Muscle layer of duodenum (tissue), 2 donors: ENCODE results near the gene NSD1.
A peak's percentile ranks its signal among the peaks of the same experiment; 100 is the strongest.

Source experiments
- H3K27ac ChIP-seq: one replicate; pipeline ENCODE4 v1.7.0; 2013; ENCODE audit warnings: mild to moderate bottlenecking, low read length
- H3K27me3 ChIP-seq: one replicate; pipeline ENCODE4 v1.7.0; 2013; ENCODE audit warnings: low read depth, mild to moderate bottlenecking, control low read depth, low read length
- H3K36me3 ChIP-seq, 2 donors: one replicate each; pipeline ENCODE4 v1.7.0; 2013; ENCODE audit warnings: low read length in 2 of 2, control low read depth in 1 of 2, mild to moderate bottlenecking in 1 of 2; ENCODE audit not compliant: insufficient read depth in 2 of 2, control insufficient read depth in 1 of 2
- H3K4me1 ChIP-seq, 2 donors: one replicate each; pipeline ENCODE4 v1.7.0; 2013; ENCODE audit warnings: low read length in 2 of 2, mild to moderate bottlenecking in 2 of 2, control low read depth in 1 of 2, moderate library complexity in 1 of 2; ENCODE audit not compliant: insufficient read depth in 2 of 2, control insufficient read depth in 1 of 2
- H3K4me3 ChIP-seq, 2 donors: one replicate each; pipeline ENCODE4 v1.7.0; 2013; ENCODE audit warnings: low read length in 2 of 2, low read depth in 1 of 2, mild to moderate bottlenecking in 1 of 2
- H3K9me3 ChIP-seq, 2 donors: one replicate each; pipeline ENCODE4 v1.7.0; 2013; ENCODE audit warnings: low read length in 2 of 2, control low read depth in 1 of 2, mild to moderate bottlenecking in 1 of 2; ENCODE audit not compliant: control insufficient read depth in 1 of 2
- donor health status: healthy.

Gene NSD1

DNA sequence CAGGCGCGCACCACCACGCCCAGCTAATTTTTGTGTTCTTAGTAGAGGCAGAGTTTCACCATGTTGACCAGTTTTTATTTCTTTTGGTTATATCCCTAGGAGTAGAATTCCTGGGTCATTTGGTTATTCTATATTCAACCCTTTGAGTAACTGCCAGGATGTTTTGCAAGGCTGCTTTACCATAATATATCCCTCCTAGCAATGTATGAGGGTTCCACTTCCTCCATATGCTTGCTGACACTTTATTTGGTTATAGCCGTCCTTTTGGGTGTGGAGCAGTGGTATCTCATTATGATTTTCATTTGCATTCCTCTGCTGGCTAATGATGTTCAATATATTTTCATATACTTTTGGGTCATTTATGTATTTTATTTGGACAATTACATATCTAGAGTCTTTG is 88.7 kb downstream of the NSD1 start:
- Histone ChIP-seq H3K4me3 (no peak overlapping the region), H3K36me3 (peaks cover 0 to 9% of the 10 kb centered on the region in 2 donors), H3K4me1 (no peaks in the 10 kb centered on the region), H3K9me3 (no peaks in the 10 kb centered on the region), H3K27ac (no peak overlapping the region), H3K27me3 (no peaks in the 10 kb centered on the region)

DNA sequence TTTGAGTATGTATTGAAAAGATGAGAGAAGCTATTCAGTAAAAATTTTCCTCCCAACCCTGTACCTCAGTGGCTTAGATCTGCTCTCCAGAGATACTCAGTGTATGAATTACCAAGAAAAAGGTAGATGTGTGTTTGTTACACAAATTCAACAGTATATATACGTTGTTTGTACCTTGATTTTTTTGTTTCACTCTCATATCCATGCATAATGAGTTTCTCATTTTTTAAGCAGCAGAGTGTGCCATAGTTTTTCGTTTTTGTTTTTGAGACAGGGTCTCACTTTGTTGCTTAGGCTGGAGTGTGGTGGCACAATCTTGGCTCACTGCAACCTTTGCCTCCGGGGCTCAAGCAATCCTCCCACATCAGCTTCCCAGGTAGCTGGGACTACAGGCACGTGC is 92.2 kb downstream of the NSD1 start:
- no peaks in the 10 kb centered on the region for H3K4me1 ChIP-seq
- H3K36me3 ChIP-seq, result peaks cover 6 to 9% of the 10 kb centered on the region in 2 donors

DNA sequence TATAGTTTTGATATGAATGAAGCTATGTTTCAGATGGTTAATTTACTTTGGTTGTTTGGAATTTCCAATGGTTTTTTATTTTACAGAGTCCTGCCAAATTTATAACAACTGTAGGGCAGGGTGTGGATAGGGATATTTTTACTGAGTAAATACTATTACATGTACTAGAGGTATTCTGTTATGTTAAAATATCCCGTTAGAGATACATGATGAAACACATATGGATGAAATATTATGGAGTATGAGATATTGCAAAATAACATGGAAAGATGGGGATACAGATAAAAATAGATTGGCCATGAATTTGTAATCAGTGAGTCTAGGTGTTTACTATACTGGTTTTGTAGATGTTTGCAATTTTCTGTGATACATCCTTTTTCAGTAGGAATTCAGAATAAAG is 93.3 kb downstream of the NSD1 start:
- H3K9me3 ChIP-seq, result no peaks in the 10 kb centered on the region
- H3K4me1 ChIP-seq, result no peaks in the 10 kb centered on the region

More for the DNA sequence above, 92.2 kb downstream of the NSD1 start:
- Histone ChIP-seq H3K27ac (no peak overlapping the region), H3K27me3 (no peaks in the 10 kb centered on the region), H3K4me3 (no peak overlapping the region), H3K9me3 (no peaks in the 10 kb centered on the region)

DNA sequence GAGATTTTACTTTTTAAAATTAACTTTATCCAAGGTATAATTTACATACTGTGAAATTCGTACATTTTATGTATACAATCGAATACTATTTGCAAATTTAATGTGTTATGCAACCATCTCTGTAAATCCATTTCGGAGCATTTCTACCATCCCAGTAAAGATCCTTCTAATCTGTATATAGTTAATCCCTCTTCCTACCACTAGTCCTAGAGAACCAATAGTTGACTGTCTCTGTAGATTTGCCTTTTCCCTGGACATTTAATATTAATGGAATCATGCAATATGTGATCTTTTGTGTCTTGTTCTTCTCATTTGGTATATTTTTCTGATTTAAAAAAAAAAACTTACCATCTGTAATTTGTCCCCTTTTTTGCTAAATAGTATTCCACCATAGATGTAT is 95.2 kb downstream of the NSD1 start:
- H3K36me3 ChIP-seq, result peaks cover 9% of the 10 kb centered on the region in 2 donors
- H3K27me3 ChIP-seq, result no peaks in the 10 kb centered on the region
- H3K4me3 ChIP-seq, result no peak overlapping the region
- H3K4me1 ChIP-seq, result peaks cover 0 to 12% of the 10 kb centered on the region in 2 donors
- H3K9me3 ChIP-seq, result no peaks in the 10 kb centered on the region
- H3K27ac ChIP-seq, result no peak overlapping the region

More for the DNA sequence above, 93.3 kb downstream of the NSD1 start:
- Histone ChIP-seq H3K27me3 (no peaks in the 10 kb centered on the region), H3K27ac (no peak overlapping the region), H3K4me3 (no peak overlapping the region), H3K36me3 (peaks cover 9% of the 10 kb centered on the region in 2 donors)

DNA sequence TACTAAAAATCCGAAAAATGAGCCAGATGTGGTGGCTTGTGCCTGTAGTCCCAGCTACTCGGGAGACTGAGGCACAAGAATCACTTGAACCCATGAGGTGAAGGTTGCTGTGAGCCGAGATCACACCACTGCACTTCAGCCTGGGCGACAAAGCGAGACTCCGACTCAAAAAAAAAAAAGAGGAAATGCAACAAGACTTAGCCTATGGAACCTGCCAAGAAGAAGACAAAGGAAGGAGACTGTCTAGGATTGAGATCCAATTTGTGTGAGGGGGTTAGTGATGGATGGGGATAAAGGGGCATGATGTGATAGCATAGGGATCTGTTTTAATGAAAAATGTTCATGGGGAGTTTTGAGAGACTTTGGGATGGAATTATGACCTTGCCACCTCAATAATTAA is 97.1 kb downstream of the NSD1 start:
- Histone ChIP-seq H3K4me3 (no peak overlapping the region), H3K27ac (no peak overlapping the region), H3K4me1 (peaks cover 0 to 12% of the 10 kb centered on the region in 2 donors), H3K27me3 (no peaks in the 10 kb centered on the region), H3K36me3 (peaks cover 8 to 9% of the 10 kb centered on the region in 2 donors), H3K9me3 (no peaks in the 10 kb centered on the region)

DNA sequence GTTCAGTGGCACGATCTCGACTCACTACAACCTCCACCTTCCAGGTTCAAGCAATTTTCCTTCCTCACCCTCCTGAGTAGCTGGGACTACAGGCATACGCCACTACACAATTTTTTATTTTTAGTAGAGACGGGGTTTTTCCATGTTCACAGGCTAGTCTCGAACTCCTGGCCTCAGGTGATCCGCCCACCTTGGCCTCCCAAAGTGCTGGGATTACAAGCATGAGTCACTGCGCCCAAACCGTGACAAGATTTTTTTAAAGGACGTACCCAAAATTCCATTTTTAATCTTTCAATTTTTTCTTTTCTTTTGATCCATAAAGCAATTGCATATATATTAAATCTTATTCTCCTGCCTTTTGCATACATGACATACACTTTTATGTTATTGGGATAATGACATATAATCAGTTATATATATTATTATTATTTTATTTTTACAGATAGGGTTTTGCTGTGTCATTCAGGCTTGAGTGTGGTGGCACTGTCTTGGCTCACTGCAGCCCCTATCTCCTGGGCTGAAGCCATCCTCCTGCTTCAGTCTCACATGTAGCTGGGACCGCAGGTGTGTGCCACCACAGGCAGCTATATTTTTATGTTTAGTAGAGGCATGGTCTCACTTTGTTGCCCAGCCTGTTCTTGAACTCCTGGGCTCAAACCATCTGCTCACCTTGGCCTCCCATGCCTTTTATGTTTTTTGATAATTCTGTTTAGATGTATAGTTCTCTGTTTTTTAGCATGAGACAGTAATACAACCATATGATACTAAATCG is 98.1 kb downstream of the NSD1 start:
- Histone ChIP-seq H3K36me3 (peaks cover 0 to 13% of the 10 kb centered on the region in 2 donors), H3K27ac (no peak overlapping the region), H3K27me3 (no peaks in the 10 kb centered on the region)

DNA sequence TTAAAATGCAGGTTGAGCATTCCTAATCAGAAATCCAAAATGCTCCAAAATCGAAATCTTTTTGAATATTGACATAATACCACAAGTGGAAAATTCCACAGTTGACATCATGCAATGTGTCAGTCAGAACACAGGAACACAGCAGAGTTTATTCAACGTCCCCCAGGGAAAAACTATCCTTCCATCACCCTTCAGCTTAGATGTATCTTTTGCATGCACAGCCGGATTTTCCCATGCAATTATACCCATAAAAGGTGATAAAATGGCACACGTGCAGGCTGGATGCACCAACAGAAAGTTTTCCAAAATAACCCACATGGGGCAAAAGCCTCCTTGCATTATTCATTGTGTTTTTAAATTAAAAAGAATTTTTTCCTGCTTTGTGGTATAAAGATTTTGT is 98.8 kb downstream of the NSD1 start:
- Histone ChIP-seq H3K27ac (no peak overlapping the region), H3K4me3 (no peak overlapping the region), H3K36me3 (peaks cover 0 to 16% of the 10 kb centered on the region in 2 donors), H3K9me3 (no peaks in the 10 kb centered on the region), H3K4me1 (peaks cover 0 to 12% of the 10 kb centered on the region in 2 donors), H3K27me3 (no peaks in the 10 kb centered on the region)

More for the DNA sequence above, 98.1 kb downstream of the NSD1 start:
- peaks cover 0 to 12% of the 10 kb centered on the region in 2 donors for H3K4me1 ChIP-seq
- no peak overlapping the region for H3K4me3 ChIP-seq
- no peaks in the 10 kb centered on the region for H3K9me3 ChIP-seq

DNA sequence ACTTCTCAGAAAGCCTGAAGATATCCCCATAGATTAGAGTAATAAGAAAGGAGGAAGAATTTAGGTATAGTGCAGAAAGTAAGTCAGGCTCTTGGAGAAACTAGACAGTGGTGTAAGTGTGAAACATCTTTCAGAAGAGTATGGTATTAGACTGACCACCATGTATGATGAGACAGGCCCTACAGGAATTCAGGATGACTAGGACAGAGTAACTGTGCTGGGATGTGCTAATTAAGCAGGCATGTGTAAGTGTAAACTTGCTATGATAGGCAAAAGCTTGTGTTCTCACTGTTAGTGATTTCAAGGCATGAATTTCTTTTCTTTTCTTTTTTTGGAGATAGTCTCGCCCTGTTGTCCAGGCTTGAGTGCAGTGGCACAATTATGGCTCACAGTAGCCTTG is 99.2 kb downstream of the NSD1 start:
- Histone ChIP-seq H3K36me3 (peaks cover 1 to 18% of the 10 kb centered on the region in 2 donors), H3K27me3 (no peaks in the 10 kb centered on the region), H3K27ac (peak overlapping the region; percentile 8)

DNA sequence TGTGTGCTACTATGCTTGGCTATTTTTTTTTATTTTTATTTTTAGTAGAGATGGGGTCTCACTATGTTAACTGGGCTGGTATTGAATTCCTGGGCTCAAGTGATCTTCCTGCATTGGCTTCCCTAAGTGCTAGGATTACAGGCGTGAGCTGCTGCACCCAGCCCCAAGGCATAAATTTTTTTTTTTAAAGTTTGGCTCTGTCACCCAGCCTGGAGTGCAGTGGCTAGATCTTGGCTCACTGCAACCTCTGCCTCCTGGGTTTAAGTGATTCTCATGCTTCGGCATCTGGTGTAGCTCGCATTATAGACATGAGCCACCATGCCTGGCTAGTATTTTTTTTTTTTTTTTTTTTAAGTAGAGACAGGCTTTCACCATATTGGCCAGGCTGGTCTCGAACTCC is 99.6 kb downstream of the NSD1 start:
- Histone ChIP-seq H3K4me1 (peaks cover 0 to 12% of the 10 kb centered on the region in 2 donors), H3K9me3 (no peaks in the 10 kb centered on the region), H3K27ac (peak overlapping the region; percentile 20), H3K4me3 (no peak overlapping the region), H3K36me3 (peaks cover 6 to 22% of the 10 kb centered on the region in 2 donors), H3K27me3 (no peaks in the 10 kb centered on the region)

More for the DNA sequence above, 99.2 kb downstream of the NSD1 start:
- peaks cover 0 to 12% of the 10 kb centered on the region in 2 donors for H3K4me1 ChIP-seq
- no peak overlapping the region for H3K4me3 ChIP-seq
- no peaks in the 10 kb centered on the region for H3K9me3 ChIP-seq

DNA sequence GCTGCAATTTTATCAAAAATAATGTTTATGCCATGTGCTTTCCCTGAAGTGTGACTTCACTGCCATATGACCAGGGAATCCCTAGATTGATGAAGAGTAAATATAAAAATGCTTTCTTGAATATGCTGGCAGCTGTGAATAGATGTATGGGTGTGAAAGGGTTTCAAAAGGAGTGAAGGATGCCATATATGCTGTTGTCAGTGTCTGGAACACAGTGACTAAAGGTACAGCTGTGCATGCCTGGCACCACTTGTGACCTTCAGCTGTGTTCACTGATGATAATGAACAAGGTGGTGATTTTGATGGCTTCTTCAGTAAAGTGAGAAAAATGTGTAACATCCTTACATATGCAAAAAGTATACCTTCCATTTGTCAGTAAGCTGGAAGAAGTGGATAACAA is 100.2 kb downstream of the NSD1 start:
- no peaks in the 10 kb centered on the region for H3K27me3 ChIP-seq
- no peaks in the 10 kb centered on the region for H3K9me3 ChIP-seq
- H3K27ac ChIP-seq, result peak overlapping the region; percentile 20
- no peak overlapping the region for H3K4me3 ChIP-seq
- H3K36me3 ChIP-seq, result peaks cover 12 to 28% of the 10 kb centered on the region in 2 donors
- H3K4me1 ChIP-seq, result peaks cover 0 to 12% of the 10 kb centered on the region in 2 donors

DNA sequence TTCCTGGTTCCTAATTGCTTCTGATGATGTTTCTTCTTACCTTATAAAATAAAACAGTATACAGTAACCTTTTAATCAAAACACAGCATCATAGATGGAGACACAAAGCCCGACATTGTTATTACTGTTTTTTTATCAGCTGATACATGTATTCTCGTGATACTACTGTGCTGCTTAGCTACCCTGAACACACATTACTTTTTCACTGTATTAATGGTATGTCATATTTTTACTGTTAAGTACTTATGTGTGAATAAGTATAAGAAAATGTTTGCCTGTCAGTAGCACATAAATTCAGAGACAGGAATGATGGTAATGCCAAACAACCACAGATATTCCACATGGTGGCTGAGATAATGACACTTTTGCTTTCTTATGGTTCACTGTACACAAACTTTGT is 101.3 kb downstream of the NSD1 start:
- Histone ChIP-seq H3K27me3 (no peaks in the 10 kb centered on the region), H3K9me3 (no peaks in the 10 kb centered on the region), H3K27ac (no peak overlapping the region), H3K36me3 (peaks cover 16 to 33% of the 10 kb centered on the region in 2 donors), H3K4me1 (peaks cover 0 to 12% of the 10 kb centered on the region in 2 donors), H3K4me3 (no peak overlapping the region)

DNA sequence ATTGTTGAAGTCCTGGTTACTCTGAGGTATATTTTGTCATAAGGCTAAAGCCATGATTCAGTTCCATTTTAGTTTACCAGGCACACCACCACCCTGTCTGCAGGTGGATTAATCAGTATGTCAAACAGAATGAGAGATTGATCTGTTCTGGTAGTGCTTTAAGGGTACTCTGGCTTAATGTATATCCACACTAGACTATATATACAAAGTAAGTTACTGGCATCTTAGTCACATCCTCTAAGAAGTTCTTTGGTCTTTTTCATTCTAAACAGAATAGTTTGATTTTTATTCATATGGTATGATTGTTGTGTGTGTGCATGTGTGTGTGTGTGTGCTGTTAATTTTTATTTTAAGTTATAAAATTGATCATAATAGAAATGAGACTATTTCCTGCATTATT is 108.2 kb downstream of the NSD1 start:
- H3K4me1 ChIP-seq, result no peaks in the 10 kb centered on the region
- H3K27ac ChIP-seq, result no peak overlapping the region
- no peaks in the 10 kb centered on the region for H3K9me3 ChIP-seq
- H3K27me3 ChIP-seq, result no peaks in the 10 kb centered on the region
- H3K36me3 ChIP-seq, result peaks cover 41 to 43% of the 10 kb centered on the region in 2 donors
- no peak overlapping the region for H3K4me3 ChIP-seq
